NCI-H2227 (cell line): ENCODE measurements around the gene RSRP1.
A peak's percentile ranks its signal among the peaks of the same experiment; 100 is the strongest.

Experiments used
- DNase-seq: peaks from one replicate; lab custom pipeline; 2025; ENCODE audit not compliant: unreplicated experiment; lab: John Stamatoyannopoulos, UW

The RSRP1 gene

DNA sequence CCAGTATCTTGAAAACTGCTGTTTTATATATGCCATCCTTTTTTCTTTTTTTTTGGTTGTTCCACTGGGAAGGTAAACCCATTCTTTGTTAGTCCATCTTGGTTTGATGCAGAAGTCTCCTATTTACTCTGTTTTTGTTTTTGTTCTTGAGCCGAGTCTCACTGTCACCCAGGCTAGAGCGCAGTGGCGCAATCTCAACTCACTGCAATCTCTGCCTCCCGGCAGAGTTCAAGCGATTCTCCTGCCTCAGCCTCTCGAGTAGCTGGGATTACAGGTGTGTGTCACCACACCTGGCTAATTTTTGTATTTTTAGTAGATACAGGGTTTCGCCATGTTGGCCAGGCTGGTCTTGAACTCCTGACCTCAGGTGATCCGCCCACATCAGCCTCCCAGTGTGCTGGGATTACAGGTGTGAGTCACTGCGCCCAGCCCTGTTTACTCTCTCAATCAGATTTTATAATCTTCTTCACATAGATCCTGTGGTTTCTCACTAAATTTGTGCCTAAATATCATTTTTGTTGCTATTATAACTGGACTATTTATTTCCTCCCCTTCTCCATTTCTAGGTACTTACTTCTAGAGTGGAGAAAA, 27.5 kb downstream of the RSRP1 start:
- no peak for DNase-seq

DNA sequence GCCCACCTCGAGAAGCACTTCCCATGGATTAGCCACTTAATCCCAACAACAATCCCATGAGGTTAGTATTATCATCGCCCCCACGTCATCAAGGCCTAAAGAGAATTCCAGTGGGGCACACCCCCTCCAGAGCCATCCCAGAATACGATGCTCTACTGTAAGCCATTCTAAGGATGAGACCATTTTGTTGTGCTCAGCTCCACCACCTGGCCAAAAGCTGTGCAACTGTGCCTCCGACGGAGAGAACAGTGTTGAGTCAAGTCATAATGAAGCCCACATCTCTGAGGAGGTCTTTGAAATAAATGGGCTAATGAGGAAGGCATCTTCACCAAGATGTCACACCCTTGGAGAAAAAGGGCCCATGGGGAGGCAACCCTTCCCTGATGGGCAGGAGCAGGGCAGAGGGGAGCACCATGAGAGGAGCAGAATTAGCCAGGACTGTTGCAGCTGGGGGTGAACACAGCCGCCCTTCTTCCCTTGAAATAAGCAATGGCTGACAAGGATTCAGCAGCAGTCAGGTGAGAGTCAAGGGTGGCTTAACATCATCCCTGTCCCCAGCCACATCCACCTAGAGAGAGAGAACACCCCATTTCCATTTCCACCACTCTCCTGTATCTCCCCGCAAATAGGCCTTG, 29.5 kb downstream of the RSRP1 start:
- no peak for DNase-seq

DNA sequence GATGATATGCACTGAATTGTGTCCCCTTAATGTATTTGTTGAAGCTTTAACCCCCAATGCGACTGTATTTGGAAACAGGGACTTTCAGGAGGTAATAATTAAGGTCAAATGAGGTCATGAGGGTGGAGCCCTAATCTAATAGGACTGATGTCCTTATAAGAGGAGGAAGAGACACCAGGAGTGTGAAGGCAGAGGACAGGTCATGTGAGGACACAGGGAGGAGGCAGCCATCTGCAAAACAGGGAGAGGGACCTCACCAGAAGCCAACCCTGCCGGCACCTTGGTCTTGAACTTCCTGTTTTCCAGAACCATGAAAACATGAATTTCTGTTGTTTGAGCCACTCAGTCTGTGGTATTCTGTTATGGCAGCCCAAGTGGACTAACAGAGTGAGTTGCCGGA, 30.2 kb downstream of the RSRP1 start:
- DNase-seq = no peak

DNA sequence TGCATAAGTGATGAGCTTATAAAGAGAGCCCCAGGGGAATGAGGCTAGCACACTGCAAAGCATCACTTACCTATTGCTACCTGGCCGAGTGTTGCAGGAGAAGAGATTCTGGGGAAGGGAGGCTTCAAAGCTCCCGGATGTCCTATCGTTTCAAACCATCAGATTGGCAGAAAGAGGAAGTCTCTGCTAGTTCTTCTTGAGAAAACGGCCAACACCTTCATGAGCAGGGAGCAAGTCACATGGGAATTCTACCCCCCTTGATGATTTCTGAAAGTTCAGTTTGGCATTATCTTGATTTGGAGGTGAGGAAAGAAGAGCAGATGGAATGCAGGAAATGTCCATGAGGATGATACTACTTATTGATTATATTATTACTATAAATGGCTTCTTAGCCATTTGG, 31.1 kb downstream of the RSRP1 start:
- DNase-seq = no peak

DNA sequence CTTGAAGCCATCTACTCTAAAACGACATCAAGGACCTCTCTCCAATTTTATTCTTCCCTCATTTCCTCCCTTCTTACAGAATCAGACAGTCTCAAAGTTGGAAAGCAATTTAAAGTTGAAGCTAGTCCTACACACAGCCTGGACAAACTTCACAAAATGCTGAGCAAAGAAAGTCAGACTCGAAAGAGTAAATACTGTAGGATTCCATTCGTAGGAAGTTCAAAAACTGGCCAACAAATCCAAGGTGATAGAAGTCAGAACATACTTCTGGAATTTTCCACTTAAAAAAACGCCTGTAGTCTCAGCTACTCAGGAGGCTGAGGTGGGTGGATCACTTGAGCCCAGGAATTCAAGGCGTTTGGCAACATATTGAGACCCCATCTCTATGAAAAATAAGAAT, 34.5 kb downstream of the RSRP1 start:
- no peak for DNase-seq

DNA sequence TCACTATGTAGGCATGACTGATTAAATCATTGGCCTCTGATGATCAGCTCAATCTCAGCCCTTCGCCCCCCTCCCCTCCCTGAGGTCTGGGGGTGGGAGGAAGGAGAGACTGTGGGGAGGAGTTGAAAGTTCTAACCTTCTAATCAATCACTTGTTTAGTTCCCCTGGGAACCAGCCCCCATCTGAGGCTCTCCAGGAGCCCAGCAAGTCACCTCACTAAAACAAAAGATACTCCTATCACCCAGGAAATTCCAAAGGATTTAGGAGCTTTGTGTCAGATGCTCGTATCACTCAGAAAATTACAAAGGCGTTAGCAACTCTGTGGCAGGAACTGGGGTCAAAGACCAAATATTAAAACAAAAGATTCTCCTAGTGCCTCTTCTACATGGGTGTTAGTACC, 36.5 kb downstream of the RSRP1 start:
- DNase-seq = no peak

DNA sequence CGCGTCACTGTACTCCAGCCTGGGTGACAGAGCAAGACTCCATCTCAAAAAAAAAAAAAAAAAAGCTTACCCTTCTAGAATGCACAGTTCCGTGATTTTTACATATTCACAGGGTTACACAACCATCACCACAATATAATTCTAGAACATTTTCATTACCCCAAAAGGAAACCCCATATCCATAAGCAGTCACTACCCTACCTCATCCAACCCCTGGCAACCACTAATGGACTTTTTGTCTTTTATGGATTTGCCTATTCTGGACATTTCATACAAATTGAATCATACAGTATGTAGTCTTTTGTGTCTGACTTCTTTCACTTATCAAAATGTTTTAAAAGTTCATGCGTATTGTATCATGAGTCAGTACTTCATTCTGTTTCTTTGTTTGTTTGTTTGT, 37.7 kb downstream of the RSRP1 start:
- DNase-seq = no peak

DNA sequence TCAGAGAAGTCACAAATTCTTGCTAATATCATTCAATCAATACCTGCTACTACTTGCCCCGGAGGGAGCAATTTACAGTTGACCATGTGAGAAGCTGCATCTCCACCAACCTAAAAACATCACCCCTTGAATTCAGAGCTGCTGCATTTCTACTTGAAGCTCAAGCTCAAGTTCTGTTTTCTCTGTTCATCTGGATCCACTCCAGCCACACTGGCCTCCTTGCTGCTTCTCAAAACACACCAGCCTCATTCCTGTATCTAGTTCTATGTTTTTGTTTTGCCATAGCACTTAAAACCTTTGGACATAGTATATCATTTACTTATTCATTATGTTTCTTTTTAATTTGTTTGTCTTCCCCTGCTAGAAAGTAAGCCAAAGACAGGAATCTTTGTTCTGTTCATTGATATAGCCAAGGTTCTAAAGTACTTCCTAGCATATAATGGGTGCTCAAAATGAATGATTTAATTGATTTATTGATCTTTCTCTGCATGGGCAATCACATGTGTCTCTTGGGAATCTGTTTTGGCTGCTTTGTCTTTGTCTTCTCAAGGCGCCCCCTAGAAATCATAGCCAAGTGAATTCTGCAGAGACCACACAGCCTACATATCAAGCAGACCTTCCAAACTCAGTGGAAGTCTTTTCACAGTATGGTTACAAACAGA, 38.6 kb downstream of the RSRP1 start:
- DNase-seq = no peak

DNA sequence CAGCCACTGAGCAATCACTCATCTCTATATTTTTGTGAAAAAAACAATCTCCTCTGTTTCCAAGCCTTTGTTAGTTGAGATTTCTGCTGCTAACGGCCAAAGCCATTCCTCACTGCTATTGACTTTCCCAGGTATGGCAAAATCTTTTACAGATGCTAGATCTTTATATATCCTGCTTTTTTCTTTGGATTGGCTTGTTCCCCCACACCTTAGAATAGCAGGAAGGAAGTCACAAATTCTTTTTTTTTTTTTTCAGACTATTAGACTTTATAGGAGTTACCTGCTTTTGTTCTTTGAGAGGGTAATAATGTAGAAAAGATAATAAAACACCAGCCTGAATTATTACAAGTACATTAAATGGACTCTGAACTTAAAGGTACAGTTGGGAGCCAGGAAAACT, 39.2 kb downstream of the RSRP1 start:
- DNase-seq = no peak

DNA sequence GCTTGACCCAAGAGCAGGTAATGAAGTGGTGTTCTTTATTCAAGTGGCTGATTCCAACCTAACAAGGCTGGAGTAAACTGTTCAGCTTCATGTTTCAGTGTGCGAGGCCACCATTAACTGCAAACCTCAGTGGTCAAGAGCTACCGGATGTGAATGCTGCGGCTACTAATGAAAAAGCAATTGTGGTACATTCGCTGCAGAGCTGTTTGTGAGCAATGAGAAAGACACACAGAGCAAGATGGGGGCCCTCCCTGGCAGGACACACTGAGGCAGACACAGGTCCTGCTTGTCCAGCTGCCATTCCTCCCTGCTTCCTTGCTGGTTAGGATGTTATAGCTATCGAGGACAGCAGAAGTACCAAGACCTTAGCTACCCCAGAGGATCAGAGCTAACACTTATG, 41.1 kb downstream of the RSRP1 start:
- DNase-seq = no peak

DNA sequence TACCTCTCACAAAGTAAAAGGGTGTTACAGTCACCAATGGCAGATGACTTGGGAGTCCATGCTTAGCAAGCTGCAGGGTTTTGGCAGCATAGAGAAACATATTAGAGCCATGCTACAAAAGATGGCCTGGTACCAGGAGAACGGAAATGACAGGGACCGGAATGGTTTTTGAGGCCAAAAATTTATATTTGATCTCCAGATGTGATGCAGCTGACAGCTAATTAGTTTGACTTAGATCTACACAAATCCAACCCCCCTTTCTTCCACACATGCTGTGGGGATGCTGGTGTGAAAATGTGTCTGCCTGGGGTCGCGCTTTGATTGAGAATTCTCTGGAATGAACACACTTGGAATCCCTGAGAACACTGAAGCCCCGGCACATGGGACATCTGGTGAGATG, 41.5 kb downstream of the RSRP1 start:
- no peak for DNase-seq

DNA sequence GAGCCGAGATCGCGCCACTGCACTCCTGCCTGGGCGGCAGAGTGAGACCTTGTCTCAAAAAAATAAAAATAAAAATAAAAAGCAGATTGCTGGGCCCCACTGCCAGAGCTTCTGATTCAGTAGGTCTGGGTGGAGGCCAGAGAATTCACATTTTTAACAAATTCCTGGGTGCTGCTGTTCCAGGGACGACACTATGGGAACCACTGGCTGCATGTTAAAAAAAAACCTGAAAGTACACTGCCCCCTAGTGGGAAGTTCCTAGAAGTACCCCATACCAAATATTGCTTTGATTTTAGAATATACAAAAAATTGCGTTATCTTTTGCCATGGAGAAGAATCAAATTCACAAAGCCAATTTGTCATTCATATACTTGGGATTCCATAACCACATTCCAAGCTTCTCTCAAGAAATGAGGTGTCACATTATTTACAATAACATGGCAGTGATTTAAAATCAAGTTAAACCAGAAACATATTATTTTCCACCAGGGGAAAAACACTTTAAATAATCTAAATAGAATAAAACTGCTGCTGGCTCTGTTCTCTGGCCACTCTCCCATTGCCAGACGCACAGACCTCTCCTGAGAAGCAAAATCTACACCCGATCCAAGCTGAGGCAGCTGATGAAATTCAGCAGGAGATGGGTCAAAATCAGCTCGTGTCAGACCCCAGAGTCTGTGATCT, 42.3 kb downstream of the RSRP1 start:
- peak; percentile 68 for DNase-seq

DNA sequence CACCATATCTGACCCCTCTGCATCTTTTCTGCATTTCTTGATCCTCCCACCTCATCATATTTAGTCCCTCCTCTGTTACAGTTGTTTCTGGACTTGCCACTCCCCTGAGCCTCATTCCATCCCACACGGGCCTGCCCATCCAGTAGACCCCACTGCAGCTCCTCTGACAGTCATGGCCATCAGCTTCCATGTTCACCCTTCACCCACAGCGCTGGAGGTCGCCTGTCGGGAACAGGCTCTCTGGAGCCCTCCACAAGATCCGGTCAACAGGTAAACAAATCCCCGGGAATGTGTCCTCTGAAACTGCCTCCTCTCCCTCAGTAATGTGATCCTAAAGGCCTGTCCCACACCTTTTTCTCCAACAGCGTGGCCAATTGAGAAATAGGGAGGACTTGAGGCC, 46.2 kb downstream of the RSRP1 start:
- DNase-seq = no peak

DNA sequence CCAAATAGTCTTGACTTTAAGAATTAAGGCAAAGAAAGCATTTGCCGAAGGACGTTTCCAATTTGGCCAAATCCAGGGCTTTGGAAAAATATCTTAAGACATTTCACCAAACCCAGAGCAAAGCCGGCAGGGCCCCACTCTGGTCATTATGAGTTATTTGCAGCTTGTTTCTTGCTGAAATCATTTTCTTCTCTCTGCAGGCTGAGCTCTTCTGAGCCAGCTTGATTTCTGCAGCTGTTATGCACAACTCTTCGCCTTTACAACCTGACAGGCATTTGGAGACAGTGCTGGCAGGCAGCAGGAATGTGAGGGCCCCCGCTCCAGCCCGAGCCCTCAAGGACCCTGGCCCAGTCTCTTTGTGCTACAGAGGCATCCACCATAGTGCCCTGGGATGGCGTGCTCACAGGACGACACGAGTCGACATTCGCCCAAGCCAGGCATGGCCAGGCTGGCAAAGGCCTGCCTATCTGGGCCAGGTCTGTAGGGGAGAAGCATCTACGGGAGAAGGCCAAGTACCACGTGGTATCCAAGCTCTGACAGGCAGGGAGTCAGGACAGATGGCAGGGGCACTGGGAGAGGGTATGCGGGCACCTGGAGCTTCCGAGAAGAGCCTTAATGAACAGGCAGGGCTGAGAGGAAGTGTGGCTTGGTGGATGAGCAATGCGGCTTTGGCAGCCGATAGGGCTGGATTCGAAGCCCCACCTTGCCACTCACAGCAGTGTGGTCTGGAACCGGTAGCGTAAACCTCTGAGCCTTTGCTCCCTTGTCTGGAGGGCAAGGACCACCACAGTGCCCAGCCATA, 47.2 kb downstream of the RSRP1 start:
- DNase-seq = no peak

DNA sequence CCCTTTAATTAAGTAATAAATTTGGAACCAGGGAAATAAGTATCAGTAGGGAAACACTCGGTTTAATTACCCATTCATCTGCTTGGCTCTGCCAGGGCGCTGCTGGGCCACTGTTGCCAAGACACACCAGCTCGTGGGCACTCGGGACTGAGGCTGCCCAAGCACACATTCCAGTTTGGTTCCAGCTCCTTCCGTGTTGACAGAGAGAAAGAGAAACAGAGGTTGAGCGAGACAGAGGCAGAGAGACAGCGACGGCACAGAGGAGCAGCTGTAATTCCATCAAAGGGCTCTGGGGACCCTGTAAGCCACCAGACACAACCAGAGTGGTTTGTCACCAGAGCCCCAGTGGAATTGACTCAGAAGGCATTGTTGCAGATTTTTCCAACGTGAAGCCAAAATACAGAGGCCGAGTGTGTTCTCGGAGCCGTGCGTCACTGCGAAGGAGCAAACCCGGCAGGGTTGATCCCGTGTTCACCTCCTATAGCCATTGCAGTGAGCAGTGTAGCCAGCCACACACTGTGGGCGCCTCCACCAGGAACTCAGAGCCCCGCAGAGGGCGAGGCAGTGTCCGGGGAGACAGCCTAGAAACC, 48.5 kb downstream of the RSRP1 start:
- no peak for DNase-seq

DNA sequence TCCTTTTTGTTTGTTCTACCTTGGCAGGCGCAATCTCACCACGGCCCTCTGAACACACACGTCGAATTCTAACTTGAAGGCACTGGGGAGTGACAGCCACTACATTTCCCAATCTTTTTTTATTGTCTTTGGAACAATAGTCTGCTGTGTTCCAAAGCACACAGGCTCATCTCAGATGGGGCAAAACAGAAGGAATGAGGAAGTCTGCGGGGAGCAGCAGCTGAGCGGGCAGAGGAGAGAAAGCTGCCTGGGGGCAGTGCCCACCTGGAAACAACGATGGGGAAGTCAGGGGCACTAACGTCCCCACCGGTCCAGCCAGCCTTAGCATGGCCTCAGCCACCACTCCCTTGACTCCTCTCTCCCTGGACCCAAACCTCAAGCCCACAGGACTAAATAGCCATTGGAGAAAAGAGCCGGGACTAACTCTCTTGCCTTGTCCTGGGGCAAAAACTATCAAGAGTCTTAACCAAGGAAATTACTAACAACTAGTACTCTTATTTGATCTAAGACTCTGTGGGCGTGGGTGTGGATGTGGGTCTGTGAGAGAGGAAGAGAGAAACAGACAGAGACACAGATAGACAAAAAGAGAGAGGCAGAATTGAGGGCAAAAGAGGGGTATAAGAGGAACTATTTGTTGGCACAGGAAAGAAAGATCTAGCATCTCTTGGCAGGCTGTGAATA, 49.1 kb downstream of the RSRP1 start:
- DNase-seq = no peak

DNA sequence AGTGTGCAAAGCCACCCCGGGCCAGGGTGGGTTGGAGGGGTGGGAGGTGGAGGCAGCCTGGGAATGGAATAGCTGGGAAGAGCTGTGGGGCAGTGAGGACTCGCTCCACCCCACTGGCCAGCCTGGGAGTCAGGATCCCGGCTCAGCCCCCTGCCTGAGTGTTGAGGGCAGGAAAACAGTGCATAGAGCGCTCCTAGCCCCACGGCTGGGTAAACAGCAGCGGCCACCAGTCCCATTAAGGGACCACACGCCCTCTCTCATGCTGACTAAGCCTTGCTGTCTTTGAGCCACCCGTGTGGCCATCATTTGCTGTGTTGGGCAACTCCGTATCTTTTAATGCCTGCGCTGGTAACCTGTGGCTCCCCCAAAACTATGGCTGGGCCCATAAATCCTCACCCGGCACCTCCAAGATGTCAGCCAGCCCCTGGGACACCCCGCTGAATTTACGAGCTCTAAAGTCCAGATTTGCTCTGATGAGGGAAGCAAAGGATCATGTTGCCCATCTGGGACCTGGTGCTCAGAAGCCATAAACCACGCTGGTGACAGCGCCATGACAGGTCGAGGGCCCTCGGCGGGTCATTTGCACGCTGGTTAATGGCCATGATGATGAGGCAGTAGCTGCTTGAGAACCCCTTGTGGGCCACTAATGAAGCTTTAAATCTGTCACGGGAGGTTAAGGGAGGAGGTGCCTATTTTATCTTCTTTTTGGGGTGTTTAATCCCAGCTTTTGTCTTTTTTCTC, 49.8 kb downstream of the RSRP1 start:
- no peak for DNase-seq

DNA sequence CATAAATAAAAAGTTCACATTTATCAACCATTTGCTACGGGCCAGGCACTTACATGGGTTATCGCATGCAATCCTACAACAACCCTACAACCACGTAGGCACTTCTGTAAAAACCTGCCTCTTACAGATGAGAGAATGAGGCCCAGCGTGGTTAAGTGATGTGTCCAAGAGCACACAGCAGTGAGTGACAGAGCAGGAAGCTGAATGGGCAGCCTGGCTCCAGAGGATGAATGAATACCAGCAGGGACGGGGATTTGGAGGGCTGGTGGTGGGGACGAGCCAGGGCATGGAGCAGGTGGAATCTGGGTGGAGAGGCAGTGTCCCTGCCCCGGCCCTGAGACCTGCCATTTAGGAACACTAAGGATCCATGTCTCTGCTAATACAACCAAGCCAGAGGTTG, 50.4 kb downstream of the RSRP1 start:
- no peak for DNase-seq

DNA sequence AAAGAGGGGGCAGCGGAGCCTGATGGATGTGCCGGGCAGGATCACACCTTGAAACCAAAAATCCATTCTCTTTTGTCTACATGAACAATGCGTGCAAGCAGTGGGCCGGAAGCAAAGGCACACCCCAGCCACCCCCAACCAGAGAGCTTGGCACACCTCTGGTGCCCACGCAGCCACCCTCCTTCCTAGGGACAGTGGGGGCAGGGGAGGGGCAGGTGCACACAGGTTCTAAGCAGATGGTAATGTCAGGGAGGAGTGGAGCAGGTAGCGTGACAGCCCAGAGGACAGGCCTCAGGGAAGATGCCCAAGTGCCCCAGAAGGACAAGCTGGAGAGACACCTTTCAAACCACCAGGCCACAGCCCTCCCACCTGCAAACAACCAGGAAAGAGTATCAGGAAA, 51.4 kb downstream of the RSRP1 start:
- no peak for DNase-seq

DNA sequence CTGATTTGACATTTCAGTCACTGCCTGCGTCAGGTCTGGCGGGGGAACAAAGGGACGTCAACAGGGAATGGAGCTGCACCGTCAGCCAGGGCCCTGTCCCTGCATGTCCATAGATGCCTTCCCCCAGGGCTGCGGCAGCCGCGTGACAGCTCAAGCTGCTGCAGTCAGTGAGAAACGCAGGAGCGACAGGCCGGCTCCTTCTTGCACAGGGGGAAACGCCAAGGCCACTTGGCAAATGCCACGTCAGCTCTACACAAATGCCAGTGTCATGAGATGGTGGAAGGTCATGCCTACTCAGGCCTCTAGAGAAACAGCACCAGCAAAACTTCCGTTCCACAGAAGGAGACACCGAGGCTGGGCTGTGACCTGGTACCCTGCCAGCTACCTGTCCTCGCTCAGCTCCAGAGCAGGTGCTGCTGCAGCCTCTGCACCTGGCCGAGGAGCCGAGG, 52.7 kb downstream of the RSRP1 start:
- DNase-seq = no peak
